Thymus (tissue), 11 donors: ENCODE data around the gene CLN3. TPM values are rescaled to one million over a fixed set of nuclear protein-coding genes. Genes with fewer than 3 reads are reported as not detected.

ENCODE experiments used
- DNase-seq, 9 donors: peaks; one replicate each; pipeline ENCODE4 v3.0.0-alpha.2; 2013; ENCODE audit warnings: low spot score in 9 of 9, low read depth in 6 of 9, missing footprints in 1 of 9
- H3K27ac ChIP-seq, 2 donors: one replicate each; pipeline ENCODE4 v1.5.1; 2013; ENCODE audit warnings: control low read depth in 1 of 2, low read depth in 1 of 2, low read length in 1 of 2, mild to moderate bottlenecking in 1 of 2, moderate library complexity in 1 of 2
- H3K27me3 ChIP-seq, 2 donors: one replicate each; pipeline ENCODE4 v1.5.1; 2013; ENCODE audit warnings: low read length in 1 of 2; ENCODE audit not compliant: control insufficient read depth in 2 of 2, insufficient read depth in 1 of 2
- H3K36me3 ChIP-seq, 2 donors: one replicate each; pipeline ENCODE4 v1.5.1; 2013; ENCODE audit warnings: low read length in 1 of 2, mild to moderate bottlenecking in 1 of 2, moderate library complexity in 1 of 2; ENCODE audit not compliant: control insufficient read depth in 2 of 2, insufficient read depth in 2 of 2
- H3K4me1 ChIP-seq, 2 donors: one replicate each; pipeline ENCODE4 v1.5.1; 2013; ENCODE audit warnings: low read length in 2 of 2; ENCODE audit not compliant: control insufficient read depth in 2 of 2, insufficient read depth in 2 of 2
- H3K4me3 ChIP-seq, 2 donors: one replicate each; pipeline ENCODE4 v1.5.1; 2013; ENCODE audit warnings: low read length in 2 of 2, control low read depth in 1 of 2, mild to moderate bottlenecking in 1 of 2
- H3K9me3 ChIP-seq, 2 donors: one replicate each; pipeline ENCODE4 v1.5.1; 2013; ENCODE audit warnings: low read length in 1 of 2, mild to moderate bottlenecking in 1 of 2; ENCODE audit not compliant: control insufficient read depth in 2 of 2, insufficient read depth in 1 of 2
- WGBS: extraction: QIAGEN DNeasy Blood & Tissue Kit; methylation state at CpG from one replicate; pipeline ENCODE4 v1.1.7; 2013; 5-methylcytosine and 5-hydroxymethylcytosine counted together
- polyA plus RNA-seq: library from polyadenylated mRNA; stranded (reverse); fragments of 200-250 nt; gene quantifications from one replicate; pipeline ENCODE4 v1.2.3, GENCODE V29; 2013
- total RNA-seq: library from RNA; stranded (reverse); fragments of 120-200 nt; gene quantifications from one replicate; pipeline ENCODE4 v1.2.4, GENCODE V29; 2013
- donor health status: healthy.

The CLN3 gene
- total and polyA plus RNA-seq, 2 donors = 6.8 to 33.4 TPM

- Histone ChIP-seq H3K27ac (no peak overlapping the region), H3K4me1 (no peaks in the 10 kb centered on the region), H3K9me3 (no peaks in the 10 kb centered on the region), H3K27me3 (no peaks in the 10 kb centered on the region), H3K4me3 (no peak overlapping the region), H3K36me3 (no peaks in the 10 kb centered on the region)
- WGBS = 97% methylated on average over 6 of the region's 6 CpGs
- no peak for DNase-seq
Measured at GRCh38 chr16:28521436-28521835, 29.6 kb upstream of the CLN3 start.

GRCh38 chr16:28520672-28521071 lies 28.8 kb upstream of the CLN3 start:
- H3K4me3 ChIP-seq = no peak overlapping the region
- no peaks in the 10 kb centered on the region for H3K9me3 ChIP-seq
- no peaks in the 10 kb centered on the region for H3K4me1 ChIP-seq
- 88% methylated on average over 7 of the region's 7 CpGs for WGBS
- no peaks in the 10 kb centered on the region for H3K36me3 ChIP-seq
- no peak overlapping the region for H3K27ac ChIP-seq
- DNase-seq = no peak
- no peaks in the 10 kb centered on the region for H3K27me3 ChIP-seq

GRCh38 chr16:28514246-28514645 lies 22.4 kb upstream of the CLN3 start:
- WGBS = 96% methylated on average over 7 of the region's 7 CpGs
- no peaks in the 10 kb centered on the region for H3K36me3 ChIP-seq
- no peak overlapping the region for H3K27ac ChIP-seq
- DNase-seq = no peak
- H3K4me1 ChIP-seq = no peaks in the 10 kb centered on the region
- no peaks in the 10 kb centered on the region for H3K27me3 ChIP-seq
- H3K4me3 ChIP-seq = no peak overlapping the region
- no peaks in the 10 kb centered on the region for H3K9me3 ChIP-seq

GRCh38 chr16:28513484-28514181 lies 21.8 kb upstream of the CLN3 start:
- Histone ChIP-seq H3K4me1 (no peaks in the 10 kb centered on the region), H3K27me3 (no peaks in the 10 kb centered on the region), H3K9me3 (no peaks in the 10 kb centered on the region), H3K27ac (no peak overlapping the region), H3K4me3 (no peak overlapping the region), H3K36me3 (no peaks in the 10 kb centered on the region)
- WGBS = 96% methylated on average over 12 of the region's 12 CpGs
- no peak for DNase-seq

GRCh38 chr16:28511801-28512789 lies 20.2 kb upstream of the CLN3 start:
- 95% methylated on average over 21 of the region's 21 CpGs for WGBS

GRCh38 chr16:28511031-28511430 lies 19.2 kb upstream of the CLN3 start:
- H3K9me3 ChIP-seq = no peaks in the 10 kb centered on the region
- no peak for DNase-seq
- H3K36me3 ChIP-seq = no peaks in the 10 kb centered on the region
- no peak overlapping the region for H3K27ac ChIP-seq
- no peaks in the 10 kb centered on the region for H3K27me3 ChIP-seq
- H3K4me1 ChIP-seq = peaks cover 3 to 7% of the 10 kb centered on the region in 2 donors
- 94% methylated on average over 3 of the region's 3 CpGs for WGBS
- H3K4me3 ChIP-seq = no peak overlapping the region

More at GRCh38 chr16:28511801-28512789, 20.2 kb upstream of the CLN3 start:
- H3K4me3 ChIP-seq = no peak overlapping the region
- no peaks in the 10 kb centered on the region for H3K27me3 ChIP-seq
- H3K4me1 ChIP-seq = peaks cover 3 to 7% of the 10 kb centered on the region in 2 donors
- H3K36me3 ChIP-seq = no peaks in the 10 kb centered on the region
- no peak for DNase-seq
- no peak overlapping the region for H3K27ac ChIP-seq
- H3K9me3 ChIP-seq = no peaks in the 10 kb centered on the region

- 93% methylated on average over 14 of the region's 14 CpGs for WGBS
- H3K4me3 ChIP-seq = no peak overlapping the region
- H3K27ac ChIP-seq = no peak overlapping the region
- no peak for DNase-seq
- H3K36me3 ChIP-seq = no peaks in the 10 kb centered on the region
- H3K9me3 ChIP-seq = no peaks in the 10 kb centered on the region
- H3K27me3 ChIP-seq = peaks cover 0 to 3% of the 10 kb centered on the region in 2 donors
- H3K4me1 ChIP-seq = peaks cover 3 to 7% of the 10 kb centered on the region in 2 donors
Measured at GRCh38 chr16:28505489-28506137, 13.7 kb upstream of the CLN3 start.

- Histone ChIP-seq H3K4me1 (peaks cover 3 to 7% of the 10 kb centered on the region in 2 donors), H3K36me3 (no peaks in the 10 kb centered on the region), H3K27ac (no peak overlapping the region), H3K4me3 (no peak overlapping the region), H3K9me3 (no peaks in the 10 kb centered on the region), H3K27me3 (peaks cover 0 to 3% of the 10 kb centered on the region in 2 donors)
- no peak for DNase-seq
- WGBS = 88% methylated on average over 8 of the region's 8 CpGs
Measured at GRCh38 chr16:28504707-28505404, 13.0 kb upstream of the CLN3 start.
